GM18951 (cell line): ENCODE measurements around the gene ADGRF1.

Source experiments
- POLR2A ChIP-seq: IDR thresholded peaks from 4 replicates; pipeline ENCODE4 v1.6.1; 2011; ENCODE audit warnings: mild to moderate bottlenecking; ENCODE audit not compliant: insufficient read length, insufficient read depth; ENCODE audit errors: extremely low read depth
- in situ Hi-C: fragments of 300-500 bp; cut with MboI; formaldehyde crosslinking; loops from one replicate; pipeline ENCODE4 v1.12.0; 2022; ENCODE audit warnings: low sequenced_read_pairs, mixed read lengths, inconsistent platforms; ENCODE audit not compliant: unreplicated experiment

The ADGRF1 gene

DNA sequence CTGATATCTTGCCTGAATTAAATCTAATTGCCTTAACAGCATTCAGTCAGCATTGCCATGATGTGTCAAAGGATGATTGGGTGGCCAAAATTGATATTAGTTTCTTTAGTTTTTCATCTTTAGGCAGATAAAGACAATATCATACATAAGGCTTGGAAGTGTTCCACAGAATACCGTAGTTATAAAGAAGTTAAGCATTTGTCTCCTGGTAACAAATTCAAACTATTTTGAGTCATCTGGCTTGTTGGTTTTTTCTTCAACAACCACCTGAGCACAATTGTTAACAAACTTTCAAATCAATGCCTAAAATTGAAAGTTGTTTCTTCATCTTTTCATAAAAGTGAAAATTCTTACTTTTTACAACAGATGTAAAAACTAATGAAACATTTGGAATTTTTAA, 72.9 kb downstream of the ADGRF1 start:
- in situ Hi-C loops = no loop called here
- TF ChIP-seq POLR2A = no peak

DNA sequence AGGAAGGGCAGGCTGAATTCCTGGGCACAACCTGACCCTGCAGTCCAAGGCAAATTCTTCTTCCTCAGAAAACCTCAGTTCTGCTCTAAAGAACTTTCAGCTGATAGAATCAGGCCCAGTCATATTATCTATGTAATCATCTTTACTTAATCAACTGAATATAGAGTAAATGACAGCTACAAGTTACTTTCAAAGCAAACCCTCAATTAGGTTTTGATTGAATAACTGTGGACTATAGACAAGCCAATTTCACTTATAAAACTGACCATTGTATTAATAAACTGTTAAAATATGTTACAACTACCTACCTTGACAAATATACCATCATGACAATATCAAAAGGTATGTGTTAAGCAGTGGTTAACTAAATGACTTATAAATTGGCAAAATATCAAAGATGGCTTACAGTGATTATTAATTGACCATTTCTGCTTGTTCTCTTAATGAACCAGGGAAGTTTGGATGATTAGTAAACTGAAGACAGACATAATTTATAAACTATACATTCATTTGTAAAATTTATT, 74.2 kb downstream of the ADGRF1 start:
- TF ChIP-seq POLR2A = no peak
- in situ Hi-C loops = no loop called here

- TF ChIP-seq POLR2A = no peak
- in situ Hi-C loops = no loop called here
Observed at GRCh38 chr6:46964716-46965519, 77.2 kb downstream of the ADGRF1 start.

- in situ Hi-C loops = no loop called here
- TF ChIP-seq POLR2A = no peak
Observed at GRCh38 chr6:46963626-46964025, 78.5 kb downstream of the ADGRF1 start.

GRCh38 chr6:46963039-46963438, 79.1 kb downstream of the ADGRF1 start:
- in situ Hi-C loops = no loop called here
- TF ChIP-seq POLR2A = no peak

DNA sequence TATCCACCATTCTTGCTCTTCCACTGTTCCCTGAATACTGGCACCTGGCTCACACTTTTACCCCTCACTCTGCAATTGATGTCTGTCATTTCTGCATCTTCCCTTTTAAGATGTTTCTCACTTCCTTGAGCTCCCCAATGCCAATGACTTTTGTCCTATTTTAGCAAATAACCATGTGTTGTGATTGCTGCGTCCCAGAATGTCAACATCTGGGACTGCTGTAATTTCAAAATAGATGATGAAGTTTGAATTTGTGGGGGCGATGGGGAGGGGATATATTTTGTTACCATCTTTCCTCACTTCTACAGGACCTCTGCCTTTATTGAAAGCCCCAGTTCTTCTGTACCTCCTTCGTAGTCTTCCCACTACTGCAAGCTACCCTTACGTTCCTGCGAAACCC, 80.4 kb downstream of the ADGRF1 start:
- TF ChIP-seq POLR2A = no peak
- in situ Hi-C loops = no loop called here

GRCh38 chr6:46961232-46961631, 80.9 kb downstream of the ADGRF1 start:
- in situ Hi-C loops = no loop called here
- no peak for TF ChIP-seq POLR2A

- in situ Hi-C loops = no loop called here
Observed at GRCh38 chr6:46959419-46959818, 82.7 kb downstream of the ADGRF1 start.

GRCh38 chr6:46956409-46956808, 85.7 kb downstream of the ADGRF1 start:
- in situ Hi-C loops = no loop called here
- no peak for TF ChIP-seq POLR2A

More at GRCh38 chr6:46959419-46959818, 82.7 kb downstream of the ADGRF1 start:
- no peak for TF ChIP-seq POLR2A

GRCh38 chr6:46954837-46955451, 87.2 kb downstream of the ADGRF1 start:
- in situ Hi-C loops = no loop called here
- TF ChIP-seq POLR2A = no peak

DNA sequence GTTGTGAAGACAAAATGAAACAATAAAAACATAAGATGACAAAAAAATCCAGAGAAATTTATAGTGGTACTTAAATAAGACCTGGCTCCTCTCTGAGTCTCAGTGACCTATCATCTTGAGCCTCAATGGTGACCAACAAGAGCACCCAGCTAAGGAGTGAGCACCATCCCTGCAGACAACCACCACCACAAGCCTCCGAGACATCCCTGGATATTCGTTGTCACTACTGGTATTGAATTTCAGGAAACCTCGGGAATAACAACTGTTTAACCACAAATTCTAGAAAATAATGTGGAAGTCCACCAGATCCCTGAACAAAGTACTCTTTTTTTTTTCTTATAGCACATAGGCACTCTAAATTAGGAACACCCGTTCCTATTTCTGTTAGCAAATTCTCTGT, 88.2 kb downstream of the ADGRF1 start:
- no peak for TF ChIP-seq POLR2A
- in situ Hi-C loops = no loop called here

DNA sequence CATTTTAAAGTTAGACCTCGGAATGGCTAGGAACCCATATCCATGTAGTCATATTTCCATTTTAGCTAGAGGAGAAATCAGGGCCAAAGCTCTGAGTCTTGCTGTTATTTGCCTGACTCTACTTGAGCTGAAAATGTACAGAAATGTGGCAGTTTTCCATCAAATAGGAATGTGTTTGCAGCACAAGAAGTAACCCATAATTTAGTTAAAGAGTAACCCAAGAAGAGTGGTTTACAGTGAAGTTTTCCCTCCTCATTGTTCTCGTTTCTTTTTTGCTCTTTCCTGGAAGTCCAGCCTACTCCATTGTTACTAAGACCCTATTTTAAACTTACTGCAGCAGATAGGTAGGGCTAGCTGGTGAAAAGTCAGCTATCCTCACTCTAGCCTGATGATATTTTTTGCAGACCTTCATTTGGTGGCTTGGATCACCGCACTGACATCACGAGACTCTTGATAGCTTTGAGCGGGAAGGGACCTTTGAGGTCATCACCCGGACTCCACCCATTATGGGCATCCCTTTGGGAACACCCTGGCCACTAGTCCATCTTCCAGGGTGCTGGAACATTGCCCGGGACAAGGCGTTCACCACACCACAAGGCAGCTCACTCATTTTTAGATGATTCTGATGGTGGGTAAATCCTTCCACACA, 92.4 kb downstream of the ADGRF1 start:
- no peak for TF ChIP-seq POLR2A
- in situ Hi-C loops = no loop called here

- in situ Hi-C loops = no loop called here
- TF ChIP-seq POLR2A = no peak
Observed at GRCh38 chr6:46948699-46949098, 93.4 kb downstream of the ADGRF1 start.
